K562 (cell line): Measurements from ENCODE around the gene NAT14. TPM values are rescaled to one million over a fixed set of nuclear protein-coding genes. Genes with fewer than 3 reads are reported as not detected.

Experiments used
- ATAC-seq: fragments of 200-7000 bp; cut with Tn5 transposase; 3 replicates; pipeline ENCODE4 v1.9.1; 2020; ENCODE audit warnings: moderate library complexity
- BruUV-seq: library from RNA; stranded (reverse); fragments of 400-500 nt; replicated peaks from 2 replicates; lab custom pipeline; 2021; lab: Mats Ljungman, UMichigan
- CTCF ChIA-PET: fragments of 300-600 bp; formaldehyde crosslinking; extraction: SDS; loops from one replicate; lab custom pipeline; 2021; ENCODE audit warnings: low intra/inter-chr PET ratio; lab: Yijun Ruan, JAX
- POLR2A ChIA-PET: fragments of 300-600, 350-650 bp; sonication (Branson Sonifier 250); formaldehyde crosslinking; extraction: SDS; loops from one replicate; lab custom pipeline; 2021; ENCODE audit warnings: antibody characterized with exemption, inconsistent platforms; lab: Yijun Ruan, JAX
- DNase-seq, 4 experiments: peaks; one replicate each; pipeline versions ENCODE4 v3.0.0 to v3.0.0-alpha.2; 2011 to 2018; ENCODE audit warnings: low spot score in 3 of 4, mixed read lengths in 3 of 4; ENCODE audit errors: extremely low read depth in 1 of 4
- FAIRE-seq: peaks from 2 replicates; lab custom pipeline; 2011; peaks lifted over from hg19 to GRCh38; lab: Jason Lieb, UNC
- H2AFZ ChIP-seq: 2 replicates; pipeline ENCODE4 v1.6.0; 2011; ENCODE audit warnings: low read depth, low read length, control low read depth, inconsistent platforms
- H3K27ac ChIP-seq: fragments of 200-600 bp; 3 replicates; pipeline ENCODE4 v1.8.0; 2011; ENCODE audit warnings: low read depth, mild to moderate bottlenecking, control low read depth, inconsistent platforms, low read length, moderate library complexity, mixed read lengths; ENCODE audit errors: extremely low read depth
- H3K27me3 ChIP-seq, 2 experiments: fragments of 300-600 bp in 1 of 2; 2 replicates in 1 of 2; 3 replicates in 1 of 2; pipeline versions ENCODE4 v1.6.0 to v1.8.0; 2011; ENCODE audit warnings: inconsistent platforms in 2 of 2, low read length in 2 of 2, mild to moderate bottlenecking in 1 of 2, mixed read lengths in 1 of 2, moderate library complexity in 1 of 2; ENCODE audit not compliant: control insufficient read depth in 2 of 2, insufficient read depth in 2 of 2
- H3K36me3 ChIP-seq: fragments of 300-600 bp; 3 replicates; pipeline ENCODE4 v1.8.0; 2011; ENCODE audit warnings: mild to moderate bottlenecking, low read length, inconsistent platforms; ENCODE audit not compliant: control insufficient read depth, insufficient read depth
- H3K4me1 ChIP-seq, 2 experiments: fragments of 200-600 bp in 1 of 2; replicated peaks in 1 of 2; 2 replicates in 1 of 2; 3 replicates in 1 of 2; pipeline versions ENCODE4 v1.5.1 to v1.8.0; 2011; ENCODE audit warnings: inconsistent platforms in 2 of 2, low read length in 2 of 2, mild to moderate bottlenecking in 1 of 2, mixed read lengths in 1 of 2, moderate library complexity in 1 of 2; ENCODE audit not compliant: control insufficient read depth in 2 of 2, insufficient read depth in 2 of 2
- H3K4me2 ChIP-seq: 2 replicates; pipeline ENCODE4 v1.6.1; 2011; ENCODE audit warnings: low read length, control low read depth, inconsistent platforms, mixed read lengths; ENCODE audit not compliant: insufficient read depth
- H3K4me3 ChIP-seq: fragments of 200-600 bp; sonication (generic), shearing (Covaris generic); 2 replicates; pipeline ENCODE4 v1.5.1; 2016; ENCODE audit warnings: control low read depth, inconsistent platforms
- H3K79me2 ChIP-seq: fragments of 200-600 bp; 3 replicates; pipeline ENCODE4 v1.8.0; 2011; ENCODE audit warnings: low read length, inconsistent platforms; ENCODE audit not compliant: control insufficient read depth, insufficient read depth
- H3K9ac ChIP-seq, 2 experiments: 2 replicates each; pipeline versions ENCODE4 v1.6.0 to v1.6.1; 2011; ENCODE audit warnings: low read depth in 2 of 2, low read length in 2 of 2, control low read depth in 1 of 2, inconsistent platforms in 1 of 2, mild to moderate bottlenecking in 1 of 2, mixed read lengths in 1 of 2; ENCODE audit not compliant: insufficient read depth in 1 of 2
- H3K9me1 ChIP-seq: one replicate; pipeline ENCODE4 v1.6.0; 2011; ENCODE audit warnings: inconsistent platforms, mild to moderate bottlenecking, low read length, moderate library complexity; ENCODE audit not compliant: control insufficient read depth, insufficient read depth
- H3K9me3 ChIP-seq: replicated peaks from 2 replicates; pipeline ENCODE4 v1.5.1; 2011; ENCODE audit warnings: low read depth, low read length, inconsistent platforms; ENCODE audit not compliant: control insufficient read depth, insufficient read depth
- H4K20me1 ChIP-seq: replicated peaks from 2 replicates; pipeline ENCODE4 v1.6.1; 2011; ENCODE audit warnings: low read length, inconsistent platforms, mixed read lengths; ENCODE audit not compliant: control insufficient read depth, insufficient read depth
- EZH2 ChIP-seq: IDR thresholded peaks from 2 replicates; pipeline ENCODE4 v1.6.1; 2012; ENCODE audit warnings: low read depth, mild to moderate bottlenecking, inconsistent platforms, low read length, borderline replicate concordance
- HNRNPK ChIP-seq: fragments of 200-400 bp; formaldehyde crosslinking; IDR thresholded peaks from one replicate; pipeline ENCODE4 v1.6.1; 2018; ENCODE audit warnings: mild to moderate bottlenecking, low read depth, low read length; ENCODE audit not compliant: poor library complexity, severe bottlenecking
- HSF4 ChIP-seq: fragments of 250-450 bp; sonication (Bioruptor Pico); IDR thresholded peaks from 2 replicates; pipeline ENCODE4 v2.1.2; 2022; ENCODE audit warnings: mild to moderate bottlenecking, moderate library complexity, borderline replicate concordance
- VEZF1 ChIP-seq: fragments of 200-800 bp; sonication (Bioruptor generic); IDR thresholded peaks from 2 replicates; pipeline ENCODE4 v1.6.1; 2017; ENCODE audit warnings: missing genetic modification characterization, missing compliant biosample characterization
- ZNF707 ChIP-seq: fragments of 250-450 bp; sonication (Bioruptor Pico); conservative IDR thresholded peaks from 2 replicates; pipeline ENCODE4 v1.8.0; 2022; ENCODE audit warnings: inconsistent platforms, mild to moderate bottlenecking, moderate library complexity
- WGBS: fragments of 100-300 bp; shearing (Covaris generic); methylation state at CpG from one replicate; pipeline ENCODE4 v1.1.6; 2016; ENCODE audit warnings: low coverage, mixed read lengths; ENCODE audit not compliant: insufficient coverage; ENCODE audit errors: missing lambda C conversion rate; 5-methylcytosine and 5-hydroxymethylcytosine counted together
- in situ Hi-C: fragments of 300-500 bp; cut with MboI; formaldehyde crosslinking; loops from 4 replicates; pipeline ENCODE4 v1.15.0; 2018; ENCODE audit warnings: inconsistent platforms, mixed read lengths
- intact Hi-C: fragments of 100-400 bp; cut with micrococcal nuclease; formaldehyde crosslinking; loops from 2 replicates; pipeline ENCODE4 v1.14.2; 2022
- polyA plus RNA-seq, 8 experiments: library from polyadenylated mRNA; depleted of rRNA in 4 of 8; stranded (reverse) in 5 of 8; unstranded in 3 of 8; fragments of >200 nt; fragmentation: Nextera tagmentation in 2 of 8; fragmentation: Illumina TruSeq in 1 of 8; extraction: Ambion mirVana in 2 of 8; extraction: Trizol in 1 of 8; gene quantifications; 2 replicates each; pipeline versions ENCODE4 v1.2.1 to v1.2.3, GENCODE V29; 2011 to 2014; ENCODE audit warnings: inconsistent platforms in 1 of 8, missing spikeins in 1 of 8
- total RNA-seq, 7 experiments: library from RNA; depleted of rRNA in 6 of 7; stranded (reverse); fragments of >200 nt in 6 of 7; fragmentation: Illumina TruSeq in 2 of 7; extraction: Trizol in 2 of 7; gene quantifications; 2 replicates each; pipeline versions ENCODE4 v1.2.1 to v1.2.3, GENCODE V29; 2011 to 2021; ENCODE audit warnings: low replicate concordance in 1 of 7
- TF ChIP-seq, protein P1 (sequence below): IDR thresholded peaks from 2 replicates; pipeline ENCODE4 v1.6.1; 2016; ENCODE audit warnings: missing genetic modification characterization, missing compliant biosample characterization
- TF ChIP-seq, protein P2 (sequence below), 2 experiments: fragments of 450-650 bp in 1 of 2; IDR thresholded peaks; 2 replicates each; pipeline ENCODE4 v1.6.1; 2011 to 2017; ENCODE audit warnings: low read depth in 2 of 2, antibody characterized with exemption in 1 of 2, borderline replicate concordance in 1 of 2, low read length in 1 of 2, mild to moderate bottlenecking in 1 of 2, mixed read lengths in 1 of 2; ENCODE audit not compliant: control insufficient read depth in 1 of 2
- TF ChIP-seq, protein P3 (sequence below): fragments of 250-450 bp; sonication (Bioruptor Pico); IDR thresholded peaks from 2 replicates; pipeline ENCODE4 v1.5.1; 2021; ENCODE audit warnings: mild to moderate bottlenecking
- TF ChIP-seq, protein P4 (sequence below): conservative IDR thresholded peaks from 2 replicates; pipeline ENCODE4 v1.6.1; 2011; ENCODE audit warnings: low read depth, mild to moderate bottlenecking, low read length; ENCODE audit not compliant: control insufficient read depth

The NAT14 gene
- total and polyA plus RNA-seq, 9 of the 15 experiments (the other 6 are each of a cell fraction or from before 2014, with no cell fraction given), result 2.4 to 77.0 (median 26.7) TPM

- 2% methylated on average over 19 of the region's 43 CpGs for WGBS
- no peaks in the 10 kb centered on the region for H3K9me3 ChIP-seq
- DNase-seq (peak in 3 of 4 experiments; percentile 28 to 51 (median 47)), FAIRE-seq (no peak), ATAC-seq (no peak)
- no peak within 1 kb of the TSS for H3K27ac ChIP-seq
- BruUV-seq, result no TSS peak
- peaks cover 21 to 59% of the 10 kb centered on the region in 2 experiments for H3K4me1 ChIP-seq
- 0 out of 2 replicates have a peak within 1 kb of the TSS, but pooled peaks have one; percentile 0 for H3K4me3 ChIP-seq
- peak within 1 kb of the TSS; percentile 64 for H3K4me2 ChIP-seq
- 0 out of 2 replicates have a peak within 1 kb of the TSS, but pooled peaks have one; percentile 48 for H2AFZ ChIP-seq
- H3K27me3 ChIP-seq, result peaks cover 6 to 32% of the 10 kb centered on the region in 2 experiments
- no peaks in the 10 kb centered on the region for H3K9me1 ChIP-seq
- H3K79me2 ChIP-seq, result no peaks in the 10 kb centered on the region
- ChIA-PET POLR2A (no interaction called here), CTCF (no interaction called here)
- H3K9ac ChIP-seq, result peak within 1 kb of the TSS in 1 of 2 experiments; percentile 68; a peak in 2 of 4 replicates
- H3K36me3 ChIP-seq, result no peaks in the 10 kb centered on the region
- intact Hi-C loops (no loop called here), in situ Hi-C loops (loop anchor here (25.0 kb wide), 1 partner anchor 781 kb away; the partner anchor contains the start of gene LILRB4)
- peaks cover 10% of the 10 kb centered on the region for H4K20me1 ChIP-seq
- TF ChIP-seq, protein P1, sequence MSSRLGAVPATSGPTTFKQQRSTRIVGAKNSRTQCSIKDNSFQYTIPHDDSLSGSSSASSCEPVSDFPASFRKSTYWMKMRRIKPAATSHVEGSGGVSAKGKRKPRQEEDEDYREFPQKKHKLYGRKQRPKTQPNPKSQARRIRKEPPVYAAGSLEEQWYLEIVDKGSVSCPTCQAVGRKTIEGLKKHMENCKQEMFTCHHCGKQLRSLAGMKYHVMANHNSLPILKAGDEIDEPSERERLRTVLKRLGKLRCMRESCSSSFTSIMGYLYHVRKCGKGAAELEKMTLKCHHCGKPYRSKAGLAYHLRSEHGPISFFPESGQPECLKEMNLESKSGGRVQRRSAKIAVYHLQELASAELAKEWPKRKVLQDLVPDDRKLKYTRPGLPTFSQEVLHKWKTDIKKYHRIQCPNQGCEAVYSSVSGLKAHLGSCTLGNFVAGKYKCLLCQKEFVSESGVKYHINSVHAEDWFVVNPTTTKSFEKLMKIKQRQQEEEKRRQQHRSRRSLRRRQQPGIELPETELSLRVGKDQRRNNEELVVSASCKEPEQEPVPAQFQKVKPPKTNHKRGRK (tag), result peak; percentile 63
- TF ChIP-seq, protein P2, sequence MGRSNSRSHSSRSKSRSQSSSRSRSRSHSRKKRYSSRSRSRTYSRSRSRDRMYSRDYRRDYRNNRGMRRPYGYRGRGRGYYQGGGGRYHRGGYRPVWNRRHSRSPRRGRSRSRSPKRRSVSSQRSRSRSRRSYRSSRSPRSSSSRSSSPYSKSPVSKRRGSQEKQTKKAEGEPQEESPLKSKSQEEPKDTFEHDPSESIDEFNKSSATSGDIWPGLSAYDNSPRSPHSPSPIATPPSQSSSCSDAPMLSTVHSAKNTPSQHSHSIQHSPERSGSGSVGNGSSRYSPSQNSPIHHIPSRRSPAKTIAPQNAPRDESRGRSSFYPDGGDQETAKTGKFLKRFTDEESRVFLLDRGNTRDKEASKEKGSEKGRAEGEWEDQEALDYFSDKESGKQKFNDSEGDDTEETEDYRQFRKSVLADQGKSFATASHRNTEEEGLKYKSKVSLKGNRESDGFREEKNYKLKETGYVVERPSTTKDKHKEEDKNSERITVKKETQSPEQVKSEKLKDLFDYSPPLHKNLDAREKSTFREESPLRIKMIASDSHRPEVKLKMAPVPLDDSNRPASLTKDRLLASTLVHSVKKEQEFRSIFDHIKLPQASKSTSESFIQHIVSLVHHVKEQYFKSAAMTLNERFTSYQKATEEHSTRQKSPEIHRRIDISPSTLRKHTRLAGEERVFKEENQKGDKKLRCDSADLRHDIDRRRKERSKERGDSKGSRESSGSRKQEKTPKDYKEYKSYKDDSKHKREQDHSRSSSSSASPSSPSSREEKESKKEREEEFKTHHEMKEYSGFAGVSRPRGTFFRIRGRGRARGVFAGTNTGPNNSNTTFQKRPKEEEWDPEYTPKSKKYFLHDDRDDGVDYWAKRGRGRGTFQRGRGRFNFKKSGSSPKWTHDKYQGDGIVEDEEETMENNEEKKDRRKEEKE (IDR thresholded peaks at IDR 0.05; ENCODE audit: borderline replicate concordance in 1 of 2, control insufficient read depth in 1 of 2, low read depth in 2 of 2, low read length in 1 of 2), result no peak
- TF ChIP-seq, protein P3, sequence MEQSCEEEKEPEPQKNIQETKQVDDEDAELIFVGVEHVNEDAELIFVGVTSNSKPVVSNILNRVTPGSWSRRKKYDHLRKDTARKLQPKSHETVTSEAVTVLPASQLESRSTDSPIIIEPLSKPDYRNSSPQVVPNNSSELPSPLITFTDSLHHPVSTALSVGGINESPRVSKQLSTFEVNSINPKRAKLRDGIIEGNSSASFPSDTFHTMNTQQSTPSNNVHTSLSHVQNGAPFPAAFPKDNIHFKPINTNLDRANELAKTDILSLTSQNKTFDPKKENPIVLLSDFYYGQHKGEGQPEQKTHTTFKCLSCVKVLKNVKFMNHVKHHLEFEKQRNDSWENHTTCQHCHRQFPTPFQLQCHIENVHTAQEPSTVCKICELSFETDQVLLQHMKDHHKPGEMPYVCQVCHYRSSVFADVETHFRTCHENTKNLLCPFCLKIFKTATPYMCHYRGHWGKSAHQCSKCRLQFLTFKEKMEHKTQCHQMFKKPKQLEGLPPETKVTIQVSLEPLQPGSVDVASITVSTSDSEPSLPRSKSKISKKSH (CRISPR knock-in tag), result no peak
- TF ChIP-seq ZNF707 (CRISPR knock-in tag), result no peak
- TF ChIP-seq VEZF1 (CRISPR knock-in tag), result 0 out of 2 replicates have a peak, but pooled peaks have one; percentile 9
- no peak for TF ChIP-seq HNRNPK
- peak; percentile 51; the same call in 1 of the 2 replicates for TF ChIP-seq EZH2
- TF ChIP-seq, protein P4, sequence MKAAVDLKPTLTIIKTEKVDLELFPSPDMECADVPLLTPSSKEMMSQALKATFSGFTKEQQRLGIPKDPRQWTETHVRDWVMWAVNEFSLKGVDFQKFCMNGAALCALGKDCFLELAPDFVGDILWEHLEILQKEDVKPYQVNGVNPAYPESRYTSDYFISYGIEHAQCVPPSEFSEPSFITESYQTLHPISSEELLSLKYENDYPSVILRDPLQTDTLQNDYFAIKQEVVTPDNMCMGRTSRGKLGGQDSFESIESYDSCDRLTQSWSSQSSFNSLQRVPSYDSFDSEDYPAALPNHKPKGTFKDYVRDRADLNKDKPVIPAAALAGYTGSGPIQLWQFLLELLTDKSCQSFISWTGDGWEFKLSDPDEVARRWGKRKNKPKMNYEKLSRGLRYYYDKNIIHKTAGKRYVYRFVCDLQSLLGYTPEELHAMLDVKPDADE, result no peak
- TF ChIP-seq HSF4, result no peak
These were observed 41.8 kb upstream of the NAT14 start, which contains the start of gene SHISA7 for GRCh38 chr19:55443045-55443823. SHISA7 (minus strand) TSS chr19:55443300; CDS start chr19:55442863, 437 bp downstream.
